Spleen (tissue), 11 donors: Measurements from ENCODE around the gene DYRK1A. TPM values are rescaled to one million over a fixed set of nuclear protein-coding genes. Genes with fewer than 3 reads are reported as not detected.
"Not testable (repeated sequence)": the region's sequence is repeated elsewhere in the genome, so short reads cannot be mapped to it uniquely, and the experiment has no call there.

Source experiments
- DNase-seq: peaks from one replicate; pipeline ENCODE4 v3.0.0-alpha.2; 2020
- H3K27ac ChIP-seq, 8 donors: fragments of 200-600 bp; sonication (generic) in 7 of 8; 1 replicate in 4 of 8; 2 replicates in 4 of 8; pipeline versions ENCODE4 v1.5.0 to v1.8.0; 2016 to 2021; ENCODE audit warnings: inconsistent platforms in 4 of 8, mild to moderate bottlenecking in 4 of 8, moderate library complexity in 1 of 8
- H3K27me3 ChIP-seq, 7 donors: fragments of 200-600 bp; sonication (generic) in 6 of 7; replicated peaks in 1 of 7; 1 replicate in 4 of 7; 2 replicates in 3 of 7; pipeline versions ENCODE4 v1.5.0 to v1.8.0; 2016 to 2021; ENCODE audit warnings: inconsistent platforms in 3 of 7, mild to moderate bottlenecking in 1 of 7
- H3K36me3 ChIP-seq, 6 donors: fragments of 200-600 bp; sonication (generic) in 5 of 6; 1 replicate in 4 of 6; 2 replicates in 2 of 6; pipeline versions ENCODE4 v1.5.0 to v1.8.0; 2016 to 2021; ENCODE audit warnings: inconsistent platforms in 2 of 6
- H3K4me1 ChIP-seq, 6 donors: fragments of 200-600 bp; sonication (generic) in 5 of 6; 1 replicate in 3 of 6; 2 replicates in 3 of 6; pipeline versions ENCODE4 v1.5.0 to v1.8.0; 2016 to 2021; ENCODE audit warnings: inconsistent platforms in 3 of 6
- H3K4me3 ChIP-seq, 8 donors: fragments of 200-600 bp; sonication (generic) in 7 of 8; 1 replicate in 4 of 8; 2 replicates in 4 of 8; pipeline versions ENCODE4 v1.5.0 to v1.8.0; 2016 to 2021; ENCODE audit warnings: inconsistent platforms in 4 of 8, mild to moderate bottlenecking in 4 of 8, moderate library complexity in 2 of 8
- H3K9me3 ChIP-seq, 8 donors: fragments of 200-600 bp; sonication (generic) in 7 of 8; 1 replicate in 4 of 8; 2 replicates in 4 of 8; pipeline versions ENCODE4 v1.5.0 to v1.8.0; 2016 to 2021; ENCODE audit warnings: inconsistent platforms in 4 of 8
- CTCF ChIP-seq, 11 experiments: fragments of 200-600 bp in 7 of 11; fragments of 450-650 bp in 4 of 11; sonication (generic) in 4 of 11; IDR thresholded peaks in 8 of 11; conservative IDR thresholded peaks in 3 of 11; 1 replicate in 7 of 11; 2 replicates in 4 of 11; pipeline versions ENCODE4 v1.4.0 to v1.8.0; 2016 to 2021; ENCODE audit warnings: antibody characterized with exemption in 11 of 11, inconsistent platforms in 4 of 11, mild to moderate bottlenecking in 1 of 11
- POLR2A ChIP-seq, 3 donors: fragments of 450-650 bp; IDR thresholded peaks; one replicate each; pipeline ENCODE4 v1.5.1; 2017; ENCODE audit warnings: antibody characterized with exemption in 3 of 3, mild to moderate bottlenecking in 1 of 3
- POLR2AphosphoS5 ChIP-seq, 3 donors: sonication (generic); formaldehyde crosslinking; IDR thresholded peaks; one replicate each; pipeline ENCODE4 v1.5.1; 2017; ENCODE audit warnings: antibody characterized with exemption in 3 of 3
- WGBS, 5 donors: extraction: QIAGEN DNeasy Blood & Tissue Kit in 3 of 5; methylation state at CpG; one replicate each; pipeline versions ENCODE4 v1.1.5 to v1.1.7; 2013 to 2018; 5-methylcytosine and 5-hydroxymethylcytosine counted together
- intact Hi-C: fragments of 100-400 bp; cut with DNase I; formaldehyde crosslinking; loops from one replicate; pipeline ENCODE4 v1.15.0; 2023; ENCODE audit warnings: low total_unique reads
- polyA plus RNA-seq, 3 donors: library from polyadenylated mRNA; stranded (reverse); fragments of 200-250 nt; gene quantifications; one replicate each; pipeline ENCODE4 v1.2.1, GENCODE V29; 2013
- total RNA-seq, 7 donors: library from RNA; depleted of rRNA in 3 of 7; stranded (reverse); fragments of >200 nt in 3 of 7; fragmentation: NEBNext Ultra II Directional in 4 of 7; extraction: Animal tissue kit (Norgen Biotek cat#: 25700) in 4 of 7; gene quantifications; one replicate each; pipeline versions ENCODE4 v1.1.0 to v1.2.1, GENCODE V29; 2016 to 2021
- donor health status: healthy with polysubstance abuse.
- donor health status: DM: no; HTN: no; CAD: no; lungs with moderate emphysema.
- donor health status: DM: no; HTN: no; CAD: no.
- donor health status: Bipolar disorder and iron deficiency.
- donor health status: healthy.
- donor health status: DM: no; HTN: no; CAD: no.
- donor health status: DM: yes; HTN: yes; CAD: no.

Gene DYRK1A
- total and polyA plus RNA-seq, 10 donors = 21.9 to 115 (median 95.1) TPM

- 13 to 26% (median 17%) methylated on average over 23 of the region's 23 CpGs for WGBS, 5 donors
- Histone ChIP-seq H3K4me1 (peaks cover 0 to 15% (median 4%) of the 10 kb centered on the region in 6 donors), H3K36me3 (no peaks in the 10 kb centered on the region), H3K9me3 (peaks cover 0 to 16% (median 12%) of the 10 kb centered on the region in 8 donors), H3K4me3 (peak overlapping the region in 1 of 8 donors; percentile 4), H3K27ac (no peak overlapping the region), H3K27me3 (peaks cover 0 to 36% (median 5%) of the 10 kb centered on the region in 7 donors)
- intact Hi-C loops = no loop called here
- TF ChIP-seq POLR2A (IDR thresholded peaks at IDR 0.05) (no peak), CTCF (IDR thresholded peaks at IDR 0.05 in 8 of 11, conservative IDR thresholded peaks at IDR 0.05 in 3 of 11) (no peak), POLR2AphosphoS5 (IDR thresholded peaks at IDR 0.05) (no peak)
- no peak for DNase-seq
Observed at GRCh38 chr21:37546949-37547614, 180.5 kb downstream of the DYRK1A start.

GRCh38 chr21:37547615-37548200 lies 181.1 kb downstream of the DYRK1A start:
- Histone ChIP-seq H3K9me3 (peaks cover 0 to 10% (median 6%) of the 10 kb centered on the region in 8 donors), H3K4me3 (no peak overlapping the region), H3K27ac (no peak overlapping the region), H3K36me3 (no peaks in the 10 kb centered on the region), H3K27me3 (peaks cover 0 to 36% (median 5%) of the 10 kb centered on the region in 7 donors), H3K4me1 (peaks cover 0 to 15% (median 4%) of the 10 kb centered on the region in 6 donors)
- intact Hi-C loops = no loop called here
- DNase-seq = no peak
- TF ChIP-seq POLR2A (IDR thresholded peaks at IDR 0.05) (no peak), POLR2AphosphoS5 (IDR thresholded peaks at IDR 0.05) (no peak), CTCF (IDR thresholded peaks at IDR 0.05 in 8 of 11, conservative IDR thresholded peaks at IDR 0.05 in 3 of 11) (no peak)
- 16 to 54% (median 34%) methylated on average over 2 of the region's 2 CpGs for WGBS, 5 donors

- no peak for TF ChIP-seq POLR2AphosphoS5 (IDR thresholded peaks at IDR 0.05)
- no peak for TF ChIP-seq POLR2A (IDR thresholded peaks at IDR 0.05)
- no peak for TF ChIP-seq CTCF (IDR thresholded peaks at IDR 0.05 in 8 of 11, conservative IDR thresholded peaks at IDR 0.05 in 3 of 11)
- Histone ChIP-seq H3K27me3 (peaks cover 0 to 36% (median 5%) of the 10 kb centered on the region in 7 donors), H3K27ac (no peak overlapping the region), H3K36me3 (no peaks in the 10 kb centered on the region), H3K4me3 (no peak overlapping the region), H3K9me3 (peaks cover 0 to 2% (median under 1%) of the 10 kb centered on the region in 8 donors), H3K4me1 (peaks cover 0 to 15% (median 4%) of the 10 kb centered on the region in 6 donors)
- DNase-seq = no peak
- intact Hi-C loops = no loop called here
- 59 to 80% (median 71%) methylated on average over 2 of the region's 2 CpGs for WGBS, 5 donors
Observed at GRCh38 chr21:37548521-37548981, 182.0 kb downstream of the DYRK1A start.

- H3K36me3 ChIP-seq, H3K9me3 ChIP-seq, H3K4me3 ChIP-seq, H3K27ac ChIP-seq, intact Hi-C loops, DNase-seq: not testable (repeated sequence)
- Histone ChIP-seq H3K4me1 (peaks cover 0 to 15% (median 4%) of the 10 kb centered on the region in 6 donors), H3K27me3 (peaks cover 0 to 36% (median 5%) of the 10 kb centered on the region in 7 donors)
- 95 to 99% (median 96%) methylated on average over 4 of the region's 4 CpGs for WGBS, 5 donors
Observed at GRCh38 chr21:37549730-37550129, 183.2 kb downstream of the DYRK1A start.
